Liver (tissue), 9 donors: ENCODE data around the gene SKAP1. TPM values are rescaled to one million over a fixed set of nuclear protein-coding genes. Genes with fewer than 3 reads are reported as not detected.

Experiments used
- DNase-seq: peaks from one replicate; pipeline ENCODE4 v3.0.0-alpha.2; 2017; ENCODE audit warnings: low spot score
- H3K27ac ChIP-seq, 2 donors: one replicate each; pipeline ENCODE4 v1.7.0; 2013; ENCODE audit warnings: inconsistent platforms in 2 of 2, low read length in 2 of 2, control low read depth in 1 of 2, low read depth in 1 of 2, mild to moderate bottlenecking in 1 of 2
- H3K27me3 ChIP-seq, 4 donors: one replicate each; pipeline versions ENCODE4 v1.6.1 to v1.7.0; 2013; ENCODE audit warnings: low read length in 3 of 4, inconsistent platforms in 1 of 4, mild to moderate bottlenecking in 1 of 4, moderate library complexity in 1 of 4; ENCODE audit not compliant: control insufficient read depth in 4 of 4, insufficient read depth in 4 of 4
- H3K36me3 ChIP-seq, 4 donors: one replicate each; pipeline versions ENCODE4 v1.6.1 to v1.7.0; 2013; ENCODE audit warnings: low read length in 3 of 4, mild to moderate bottlenecking in 3 of 4, low read depth in 1 of 4, moderate library complexity in 1 of 4; ENCODE audit not compliant: control insufficient read depth in 4 of 4, insufficient read depth in 3 of 4
- H3K4me1 ChIP-seq, 4 donors: one replicate each; pipeline versions ENCODE4 v1.6.1 to v1.7.0; 2013; ENCODE audit warnings: low read length in 3 of 4, mild to moderate bottlenecking in 3 of 4, moderate library complexity in 1 of 4; ENCODE audit not compliant: control insufficient read depth in 4 of 4, insufficient read depth in 4 of 4
- H3K4me3 ChIP-seq, 3 donors: one replicate each; pipeline versions ENCODE4 v1.6.1 to v1.7.0; 2013; ENCODE audit warnings: low read length in 3 of 3, control low read depth in 1 of 3, low read depth in 1 of 3, mild to moderate bottlenecking in 1 of 3
- H3K9ac ChIP-seq, 2 donors: one replicate each; pipeline ENCODE4 v1.7.0; 2013; ENCODE audit warnings: low read length in 2 of 2, mild to moderate bottlenecking in 2 of 2, moderate library complexity in 2 of 2, control low read depth in 1 of 2, low read depth in 1 of 2
- H3K9me3 ChIP-seq, 4 donors: one replicate each; pipeline versions ENCODE4 v1.6.1 to v1.7.0; 2013; ENCODE audit warnings: low read length in 3 of 4; ENCODE audit not compliant: control insufficient read depth in 4 of 4
- CTCF ChIP-seq: fragments of 150-350 bp; IDR thresholded peaks from 2 replicates; pipeline ENCODE4 v1.5.1; 2017; ENCODE audit warnings: improper control_type of control experiment, low read depth, low read length; ENCODE audit not compliant: missing input control
- FOXA1 ChIP-seq: IDR thresholded peaks from 2 replicates; pipeline ENCODE4 v1.6.1; 2016; ENCODE audit warnings: antibody characterized with exemption
- FOXA2 ChIP-seq: IDR thresholded peaks from 2 replicates; pipeline ENCODE4 v1.6.1; 2016; ENCODE audit warnings: antibody characterized with exemption
- GABPA ChIP-seq, 2 donors: IDR thresholded peaks in 1 of 2; conservative IDR thresholded peaks in 1 of 2; 2 replicates each; pipeline ENCODE4 v1.6.1; 2016; ENCODE audit warnings: antibody characterized with exemption in 2 of 2, mild to moderate bottlenecking in 1 of 2, moderate library complexity in 1 of 2
- HNF4A ChIP-seq, 2 donors: conservative IDR thresholded peaks; 2 replicates each; pipeline ENCODE4 v1.6.1; 2016; ENCODE audit warnings: antibody characterized with exemption in 2 of 2, mild to moderate bottlenecking in 2 of 2
- HNF4G ChIP-seq: IDR thresholded peaks from 2 replicates; pipeline ENCODE4 v1.6.1; 2016; ENCODE audit warnings: antibody characterized with exemption
- JUND ChIP-seq, 2 donors: IDR thresholded peaks; 2 replicates each; pipeline ENCODE4 v1.6.1; 2016; ENCODE audit warnings: antibody characterized with exemption in 2 of 2
- NR2F2 ChIP-seq: IDR thresholded peaks from 2 replicates; pipeline ENCODE4 v1.6.1; 2016; ENCODE audit warnings: antibody characterized with exemption
- RAD21 ChIP-seq, 2 donors: IDR thresholded peaks; 2 replicates each; pipeline ENCODE4 v1.6.1; 2016; ENCODE audit warnings: antibody characterized with exemption in 2 of 2, mild to moderate bottlenecking in 2 of 2
- RXRA ChIP-seq, 2 donors: IDR thresholded peaks; 2 replicates each; pipeline ENCODE4 v1.6.1; 2017 to 2018; ENCODE audit warnings: antibody characterized with exemption in 2 of 2, mild to moderate bottlenecking in 1 of 2
- SP1 ChIP-seq: IDR thresholded peaks from 2 replicates; pipeline ENCODE4 v1.6.1; 2018; ENCODE audit warnings: antibody characterized with exemption, mild to moderate bottlenecking
- YY1 ChIP-seq: IDR thresholded peaks from 2 replicates; pipeline ENCODE4 v1.6.1; 2016; ENCODE audit warnings: antibody characterized with exemption, mild to moderate bottlenecking
- ZBTB33 ChIP-seq: IDR thresholded peaks from 2 replicates; pipeline ENCODE4 v1.6.1; 2016; ENCODE audit warnings: antibody characterized with exemption
- WGBS: extraction: QIAGEN DNeasy Blood & Tissue Kit; methylation state at CpG from one replicate; pipeline ENCODE4 v1.1.7; 2013; 5-methylcytosine and 5-hydroxymethylcytosine counted together
- polyA plus RNA-seq, 2 donors: library from polyadenylated mRNA; stranded (reverse) in 1 of 2; unstranded in 1 of 2; fragments of 200-250 nt in 1 of 2; fragments of >200 nt in 1 of 2; fragmentation: Nextera tagmentation in 1 of 2; extraction: Ambion mirVana in 1 of 2; gene quantifications; one replicate each; pipeline versions ENCODE4 v1.2.1 to v1.2.3, GENCODE V29; 2013 to 2015
- total RNA-seq, 2 donors: library from RNA; depleted of rRNA; stranded (reverse); fragments of >200 nt; gene quantifications; one replicate each; pipeline ENCODE4 v1.2.3, GENCODE V29; 2014
- TF ChIP-seq, protein P1 (sequence below): IDR thresholded peaks from 2 replicates; pipeline ENCODE4 v1.6.1; 2016; ENCODE audit warnings: antibody characterized with exemption, mild to moderate bottlenecking
- TF ChIP-seq, protein P2 (sequence below): IDR thresholded peaks from 2 replicates; pipeline ENCODE4 v1.6.1; 2016; ENCODE audit warnings: antibody characterized with exemption
- TF ChIP-seq, protein P3 (sequence below): IDR thresholded peaks from 2 replicates; pipeline ENCODE4 v1.6.1; 2016; ENCODE audit warnings: antibody characterized with exemption
- donor health status: healthy.
- donor health status: healthy.
- donor health status: healthy.
- donor health status: healthy.
- donor health status: healthy.

Gene SKAP1
- total and polyA plus RNA-seq, 4 donors = 2.5 to 20.8 (median 11.3) TPM

DNA sequence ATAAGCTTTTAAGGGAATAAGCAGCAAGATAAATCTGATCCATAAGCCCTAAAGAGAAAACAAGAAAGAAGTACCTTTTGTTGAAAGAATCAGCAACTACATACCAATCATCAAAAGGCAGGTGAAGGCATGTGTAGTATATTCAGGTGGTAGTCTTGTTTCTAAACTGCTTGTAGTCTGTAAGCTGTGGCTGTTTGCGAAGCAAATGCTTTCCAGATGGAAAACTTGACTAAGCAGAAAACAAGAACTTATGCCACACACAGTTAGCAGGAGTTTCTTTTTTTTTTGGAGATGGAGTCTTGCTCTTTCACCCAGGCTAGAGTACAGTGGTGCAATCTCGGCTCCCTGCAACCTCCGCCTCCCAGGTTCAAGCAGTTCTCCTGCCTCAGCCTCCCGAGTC, 334.4 kb downstream of the SKAP1 start:
- no peak overlapping the region for H3K9ac ChIP-seq
- H3K4me3 ChIP-seq = no peak overlapping the region
- 88% methylated on average over 4 of the region's 4 CpGs for WGBS
- no peaks in the 10 kb centered on the region for H3K9me3 ChIP-seq
- peaks cover 0 to 12% (median 7%) of the 10 kb centered on the region in 4 donors for H3K4me1 ChIP-seq
- H3K36me3 ChIP-seq = peaks cover 0 to 3% (median 0%) of the 10 kb centered on the region in 4 donors
- no peaks in the 10 kb centered on the region for H3K27me3 ChIP-seq
- DNase-seq = no peak
- no peak overlapping the region for H3K27ac ChIP-seq
- TF ChIP-seq ZBTB33 (no peak), HNF4G (no peak), NR2F2 (no peak), JUND (IDR thresholded peaks at IDR 0.05) (no peak), HNF4A (conservative IDR thresholded peaks at IDR 0.05) (no peak), FOXA1 (no peak), GABPA (IDR thresholded peaks at IDR 0.05 in 1 of 2, conservative IDR thresholded peaks at IDR 0.05 in 1 of 2) (no peak), CTCF (no peak), RAD21 (IDR thresholded peaks at IDR 0.05) (no peak)
- TF ChIP-seq, protein P1, sequence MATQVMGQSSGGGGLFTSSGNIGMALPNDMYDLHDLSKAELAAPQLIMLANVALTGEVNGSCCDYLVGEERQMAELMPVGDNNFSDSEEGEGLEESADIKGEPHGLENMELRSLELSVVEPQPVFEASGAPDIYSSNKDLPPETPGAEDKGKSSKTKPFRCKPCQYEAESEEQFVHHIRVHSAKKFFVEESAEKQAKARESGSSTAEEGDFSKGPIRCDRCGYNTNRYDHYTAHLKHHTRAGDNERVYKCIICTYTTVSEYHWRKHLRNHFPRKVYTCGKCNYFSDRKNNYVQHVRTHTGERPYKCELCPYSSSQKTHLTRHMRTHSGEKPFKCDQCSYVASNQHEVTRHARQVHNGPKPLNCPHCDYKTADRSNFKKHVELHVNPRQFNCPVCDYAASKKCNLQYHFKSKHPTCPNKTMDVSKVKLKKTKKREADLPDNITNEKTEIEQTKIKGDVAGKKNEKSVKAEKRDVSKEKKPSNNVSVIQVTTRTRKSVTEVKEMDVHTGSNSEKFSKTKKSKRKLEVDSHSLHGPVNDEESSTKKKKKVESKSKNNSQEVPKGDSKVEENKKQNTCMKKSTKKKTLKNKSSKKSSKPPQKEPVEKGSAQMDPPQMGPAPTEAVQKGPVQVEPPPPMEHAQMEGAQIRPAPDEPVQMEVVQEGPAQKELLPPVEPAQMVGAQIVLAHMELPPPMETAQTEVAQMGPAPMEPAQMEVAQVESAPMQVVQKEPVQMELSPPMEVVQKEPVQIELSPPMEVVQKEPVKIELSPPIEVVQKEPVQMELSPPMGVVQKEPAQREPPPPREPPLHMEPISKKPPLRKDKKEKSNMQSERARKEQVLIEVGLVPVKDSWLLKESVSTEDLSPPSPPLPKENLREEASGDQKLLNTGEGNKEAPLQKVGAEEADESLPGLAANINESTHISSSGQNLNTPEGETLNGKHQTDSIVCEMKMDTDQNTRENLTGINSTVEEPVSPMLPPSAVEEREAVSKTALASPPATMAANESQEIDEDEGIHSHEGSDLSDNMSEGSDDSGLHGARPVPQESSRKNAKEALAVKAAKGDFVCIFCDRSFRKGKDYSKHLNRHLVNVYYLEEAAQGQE = no peak

- DNase-seq = no peak
- H3K36me3 ChIP-seq = peaks cover 0 to 3% (median 0%) of the 10 kb centered on the region in 4 donors
- H3K4me3 ChIP-seq = no peak overlapping the region
- no peak overlapping the region for H3K9ac ChIP-seq
- WGBS = 87% methylated on average over 11 of the region's 11 CpGs
- peaks cover 0 to 5% (median 0%) of the 10 kb centered on the region in 4 donors for H3K4me1 ChIP-seq
- no peaks in the 10 kb centered on the region for H3K9me3 ChIP-seq
- no peak overlapping the region for H3K27ac ChIP-seq
- no peaks in the 10 kb centered on the region for H3K27me3 ChIP-seq
- no peak for TF ChIP-seq RXRA (IDR thresholded peaks at IDR 0.05)
- TF ChIP-seq, protein P1 = no peak
- TF ChIP-seq YY1 = no peak
- TF ChIP-seq, protein P2, sequence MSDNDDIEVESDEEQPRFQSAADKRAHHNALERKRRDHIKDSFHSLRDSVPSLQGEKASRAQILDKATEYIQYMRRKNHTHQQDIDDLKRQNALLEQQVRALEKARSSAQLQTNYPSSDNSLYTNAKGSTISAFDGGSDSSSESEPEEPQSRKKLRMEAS = no peak
- no peak for TF ChIP-seq SP1
- no peak for TF ChIP-seq HNF4A (conservative IDR thresholded peaks at IDR 0.05)
- TF ChIP-seq CTCF = no peak
- no peak for TF ChIP-seq GABPA (IDR thresholded peaks at IDR 0.05 in 1 of 2, conservative IDR thresholded peaks at IDR 0.05 in 1 of 2)
- no peak for TF ChIP-seq JUND (IDR thresholded peaks at IDR 0.05)
- TF ChIP-seq, protein P3, sequence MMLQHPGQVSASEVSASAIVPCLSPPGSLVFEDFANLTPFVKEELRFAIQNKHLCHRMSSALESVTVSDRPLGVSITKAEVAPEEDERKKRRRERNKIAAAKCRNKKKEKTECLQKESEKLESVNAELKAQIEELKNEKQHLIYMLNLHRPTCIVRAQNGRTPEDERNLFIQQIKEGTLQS = no peak
- no peak for TF ChIP-seq FOXA2
Observed at GRCh38 chr17:48093341-48094045, 336.5 kb downstream of the SKAP1 start.
